Ectodermal cell (in vitro differentiated cells): ENCODE measurements around the gene TMEM171.

ENCODE experiments used
- H3K27ac ChIP-seq: 2 replicates; pipeline ENCODE4 v1.7.0; 2013; ENCODE audit warnings: mild to moderate bottlenecking, low read depth, low read length; ENCODE audit not compliant: insufficient read depth, poor library complexity, severe bottlenecking
- H3K27me3 ChIP-seq: 2 replicates; pipeline ENCODE4 v1.7.0; 2013; ENCODE audit warnings: mild to moderate bottlenecking, low read length; ENCODE audit not compliant: insufficient read depth, control insufficient read depth, poor library complexity, severe bottlenecking
- H3K36me3 ChIP-seq: one replicate; pipeline ENCODE4 v1.7.0; 2013; ENCODE audit warnings: low read length; ENCODE audit not compliant: control insufficient read depth, insufficient read depth
- H3K4me1 ChIP-seq: one replicate; pipeline ENCODE4 v1.7.0; 2013; ENCODE audit warnings: low read length; ENCODE audit not compliant: control insufficient read depth, insufficient read depth
- H3K4me3 ChIP-seq: 2 replicates; pipeline ENCODE4 v1.7.0; 2013; ENCODE audit warnings: low read depth, low read length, control low read depth; ENCODE audit not compliant: insufficient read depth
- H3K9me3 ChIP-seq: 2 replicates; pipeline ENCODE4 v1.7.0; 2013; ENCODE audit warnings: mild to moderate bottlenecking, low read length, moderate library complexity; ENCODE audit not compliant: control insufficient read depth
- WGBS, 2 experiments: methylation state at CpG; one replicate each; pipeline ENCODE4 v1.1.7; 2013; ENCODE audit warnings: missing lambda C conversion rate in 2 of 2; 5-methylcytosine and 5-hydroxymethylcytosine counted together

TMEM171 gene

DNA sequence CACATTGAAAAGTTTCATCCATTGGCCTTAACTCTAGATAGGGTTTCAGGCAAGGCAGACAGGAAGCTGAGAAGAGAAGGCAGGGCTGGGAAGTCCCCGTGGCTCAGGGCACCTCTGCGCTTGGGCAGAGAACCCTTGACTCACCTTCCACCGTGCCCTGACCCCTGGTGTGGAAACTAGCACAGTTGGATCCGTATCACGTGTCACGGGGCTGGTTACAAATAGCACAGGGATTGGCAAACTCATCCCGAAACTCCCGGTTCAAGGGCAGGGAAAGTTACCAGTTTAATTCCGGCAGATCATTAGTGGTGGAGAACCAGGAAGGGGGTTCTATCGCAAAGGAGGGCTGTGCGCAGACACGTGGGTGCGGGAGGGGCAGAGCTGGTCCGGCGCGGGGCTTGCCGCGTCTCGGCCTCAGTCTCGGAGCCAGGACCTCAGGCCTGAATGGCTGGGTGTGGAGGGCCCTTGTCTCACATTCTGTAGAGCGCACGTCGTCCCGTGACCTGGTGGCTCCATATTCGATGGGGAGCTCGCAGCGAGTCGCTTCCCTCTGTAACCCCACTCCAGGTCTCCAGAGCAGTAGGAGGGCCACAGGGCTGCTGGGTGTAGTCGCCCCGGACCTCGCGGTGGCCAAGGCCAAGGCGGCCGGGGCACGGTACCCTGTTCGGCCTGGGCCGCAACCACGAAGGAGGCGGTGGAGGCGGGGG is 771 bp upstream of the TMEM171 start:
- H3K27ac ChIP-seq: no peak overlapping the region
- H3K4me1 ChIP-seq: peaks cover 4% of the 10 kb centered on the region
- H3K9me3 ChIP-seq: no peaks in the 10 kb centered on the region
- WGBS, 2 experiments: 42 to 46% methylated on average over 40 of the region's 40 CpGs
- peaks cover 58% of the 10 kb centered on the region for H3K27me3 ChIP-seq
- H3K36me3 ChIP-seq: no peaks in the 10 kb centered on the region
- peak overlapping the region; percentile 43 for H3K4me3 ChIP-seq

DNA sequence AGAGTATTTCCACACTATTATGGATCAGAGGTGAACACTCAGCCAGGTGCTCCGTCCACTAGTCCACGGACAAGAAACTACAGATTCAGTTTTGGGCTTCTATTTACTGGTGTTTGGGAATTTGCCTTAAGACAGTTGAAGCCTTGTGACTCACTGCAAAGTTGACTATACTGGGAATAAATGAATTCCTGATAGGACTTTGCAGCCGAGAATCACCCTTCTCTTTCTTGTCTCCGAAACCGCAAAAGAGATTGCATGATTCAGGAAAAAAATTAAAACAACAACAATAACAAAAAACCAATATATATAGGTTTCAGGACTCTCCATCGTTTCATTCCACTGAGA is 716 bp downstream of the TMEM171 start:
- no peak overlapping the region for H3K27ac ChIP-seq
- peaks cover 58% of the 10 kb centered on the region for H3K27me3 ChIP-seq
- WGBS, 2 experiments: 42 to 43% methylated on average over 5 of the region's 6 CpGs
- peak overlapping the region; percentile 43 for H3K4me3 ChIP-seq
- H3K4me1 ChIP-seq: peaks cover 4% of the 10 kb centered on the region
- no peaks in the 10 kb centered on the region for H3K36me3 ChIP-seq
- H3K9me3 ChIP-seq: no peaks in the 10 kb centered on the region

DNA sequence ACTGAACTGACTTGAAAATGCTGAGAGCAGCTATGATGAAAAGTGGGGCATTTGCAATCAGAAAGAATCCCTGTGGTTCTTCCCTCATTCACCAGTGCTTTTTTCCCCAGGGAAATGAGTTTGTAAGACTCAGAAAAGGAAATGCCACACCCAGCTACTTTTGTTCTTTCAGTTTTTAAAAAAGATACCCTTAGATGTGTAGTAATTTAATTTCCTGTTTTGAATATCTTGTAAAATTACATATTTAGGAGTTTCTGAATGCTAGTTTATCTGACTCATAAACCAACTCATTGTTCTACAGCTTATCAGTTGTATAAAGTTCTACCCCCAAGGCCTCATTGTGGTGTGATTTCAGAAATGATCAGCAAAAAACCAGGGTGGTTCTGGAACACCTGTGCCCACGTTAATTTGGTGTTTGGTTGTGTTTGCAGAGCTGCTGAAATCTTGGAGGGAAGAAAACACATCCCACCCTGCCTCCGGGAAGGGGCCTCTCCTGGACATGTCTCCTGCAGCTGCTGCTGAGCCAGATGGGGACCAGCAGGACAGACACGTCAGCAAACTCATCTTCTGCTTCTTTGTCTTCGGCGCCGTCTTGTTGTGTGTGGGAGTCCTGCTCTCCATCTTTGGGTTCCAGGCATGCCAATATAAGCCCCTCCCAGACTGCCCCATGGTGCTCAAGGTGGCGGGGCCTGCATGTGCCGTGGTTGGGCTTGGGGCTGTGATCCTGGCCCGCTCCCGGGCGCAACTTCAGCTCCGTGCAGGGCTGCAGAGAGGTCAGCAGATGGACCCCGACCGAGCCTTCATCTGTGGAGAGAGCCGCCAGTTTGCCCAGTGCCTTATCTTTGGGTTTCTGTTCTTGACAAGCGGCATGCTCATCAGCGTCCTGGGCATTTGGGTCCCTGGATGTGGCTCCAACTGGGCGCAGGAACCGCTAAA is 2.8 kb downstream of the TMEM171 start:
- peaks cover 4% of the 10 kb centered on the region for H3K4me1 ChIP-seq
- H3K27ac ChIP-seq: no peak overlapping the region
- H3K36me3 ChIP-seq: no peaks in the 10 kb centered on the region
- peaks cover 56% of the 10 kb centered on the region for H3K27me3 ChIP-seq
- H3K9me3 ChIP-seq: no peaks in the 10 kb centered on the region
- 80% methylated on average over 19 of the region's 19 CpGs for WGBS, 2 experiments
- no peak overlapping the region for H3K4me3 ChIP-seq

DNA sequence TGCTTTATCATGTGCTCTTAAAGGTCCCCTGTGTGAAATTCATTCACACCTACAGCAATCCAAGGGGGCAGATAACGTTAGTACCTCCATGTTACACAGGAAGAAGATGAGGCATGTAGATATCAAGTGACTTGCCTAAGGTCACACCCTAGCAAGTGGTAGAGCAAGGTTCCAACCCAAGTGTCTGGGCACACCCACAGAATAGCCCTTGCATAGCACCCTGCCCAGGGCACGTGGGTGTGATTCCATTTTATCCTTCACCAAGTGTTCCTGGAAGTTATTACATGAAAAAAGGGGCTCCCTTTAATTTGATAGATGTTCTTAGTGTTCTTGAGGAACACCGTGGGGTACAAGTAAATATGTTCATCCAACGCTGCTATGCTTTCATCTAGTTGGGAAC is 4.9 kb downstream of the TMEM171 start:
- WGBS, 2 experiments: 96 to 97% methylated on average over 4 of the region's 4 CpGs
- Histone ChIP-seq H3K9me3 (no peaks in the 10 kb centered on the region), H3K4me1 (peaks cover 4% of the 10 kb centered on the region), H3K27ac (no peak overlapping the region), H3K36me3 (no peaks in the 10 kb centered on the region), H3K4me3 (no peak overlapping the region), H3K27me3 (peaks cover 34% of the 10 kb centered on the region)

DNA sequence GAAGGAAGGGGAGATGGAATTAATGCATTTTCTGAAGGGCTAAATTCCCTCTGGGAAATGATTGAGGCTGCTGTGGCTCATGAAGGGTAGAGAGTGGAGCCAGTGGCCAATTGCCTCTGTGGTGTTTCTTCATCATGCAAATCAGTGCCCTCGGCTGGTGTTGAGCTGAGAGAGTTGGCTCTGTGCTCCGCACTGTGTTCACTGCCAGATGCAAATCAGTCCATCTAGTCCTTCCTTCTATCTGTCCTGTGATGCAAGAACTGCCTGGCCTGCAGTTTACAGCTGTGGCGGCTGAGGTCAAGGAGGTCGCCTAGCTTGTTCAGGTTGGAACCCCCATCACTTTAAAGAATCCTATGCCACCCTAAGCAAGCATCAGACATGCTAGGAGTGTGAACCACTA is 6.0 kb downstream of the TMEM171 start:
- H3K9me3 ChIP-seq: no peaks in the 10 kb centered on the region
- H3K4me1 ChIP-seq: no peaks in the 10 kb centered on the region
- no peak overlapping the region for H3K4me3 ChIP-seq
- H3K36me3 ChIP-seq: no peaks in the 10 kb centered on the region
- 78 to 84% methylated on average over 4 of the region's 4 CpGs for WGBS, 2 experiments
- H3K27me3 ChIP-seq: peaks cover 23% of the 10 kb centered on the region
- H3K27ac ChIP-seq: no peak overlapping the region

DNA sequence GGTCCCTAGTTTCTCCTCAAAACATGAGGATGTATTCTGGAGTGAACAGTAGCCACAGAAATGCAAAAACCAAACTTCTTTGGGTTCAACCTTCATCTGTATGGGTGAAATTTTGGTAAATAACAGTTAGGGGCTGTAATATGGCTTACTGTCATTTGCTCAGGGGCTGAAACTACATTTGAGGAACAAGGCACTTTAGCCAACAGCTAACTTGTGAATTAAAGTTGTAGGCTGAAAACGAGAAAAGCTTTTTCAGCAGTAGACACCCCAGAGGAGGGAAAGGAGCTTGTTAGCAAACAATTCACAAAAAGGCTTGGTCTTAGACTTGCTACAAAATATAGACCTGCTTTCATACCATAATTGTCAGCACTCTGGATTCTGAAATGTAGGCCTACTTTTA is 6.6 kb downstream of the TMEM171 start:
- H3K4me1 ChIP-seq: no peaks in the 10 kb centered on the region
- WGBS, 2 experiments: 71 to 92% methylated on average over 1 of the region's 1 CpG
- no peaks in the 10 kb centered on the region for H3K36me3 ChIP-seq
- peaks cover 18% of the 10 kb centered on the region for H3K27me3 ChIP-seq
- no peak overlapping the region for H3K4me3 ChIP-seq
- H3K9me3 ChIP-seq: no peaks in the 10 kb centered on the region
- H3K27ac ChIP-seq: no peak overlapping the region

DNA sequence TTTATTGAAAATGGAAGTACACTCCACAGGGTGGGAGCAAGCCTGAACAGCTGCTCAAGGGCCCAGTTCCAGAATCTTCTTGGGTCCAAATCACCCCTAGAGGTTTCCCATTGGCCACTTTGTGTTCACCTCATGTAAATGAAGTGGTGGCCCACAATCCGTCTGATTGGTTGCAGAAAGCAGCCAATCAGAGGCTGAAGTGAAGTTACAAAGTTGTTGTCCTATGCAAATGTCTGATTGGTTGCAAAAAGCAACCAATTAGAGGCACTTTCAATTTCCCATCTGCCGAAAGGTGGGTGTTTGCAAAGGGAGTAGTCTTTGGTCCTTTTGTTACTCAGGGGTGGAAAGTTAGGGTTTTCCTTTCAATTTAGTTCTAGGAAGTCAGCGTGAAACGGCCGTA is 8.8 kb downstream of the TMEM171 start:
- no peak overlapping the region for H3K27ac ChIP-seq
- no peaks in the 10 kb centered on the region for H3K4me1 ChIP-seq
- 86 to 93% methylated on average over 5 of the region's 5 CpGs for WGBS, 2 experiments
- H3K9me3 ChIP-seq: no peaks in the 10 kb centered on the region
- H3K36me3 ChIP-seq: no peaks in the 10 kb centered on the region
- H3K27me3 ChIP-seq: no peaks in the 10 kb centered on the region
- no peak overlapping the region for H3K4me3 ChIP-seq

DNA sequence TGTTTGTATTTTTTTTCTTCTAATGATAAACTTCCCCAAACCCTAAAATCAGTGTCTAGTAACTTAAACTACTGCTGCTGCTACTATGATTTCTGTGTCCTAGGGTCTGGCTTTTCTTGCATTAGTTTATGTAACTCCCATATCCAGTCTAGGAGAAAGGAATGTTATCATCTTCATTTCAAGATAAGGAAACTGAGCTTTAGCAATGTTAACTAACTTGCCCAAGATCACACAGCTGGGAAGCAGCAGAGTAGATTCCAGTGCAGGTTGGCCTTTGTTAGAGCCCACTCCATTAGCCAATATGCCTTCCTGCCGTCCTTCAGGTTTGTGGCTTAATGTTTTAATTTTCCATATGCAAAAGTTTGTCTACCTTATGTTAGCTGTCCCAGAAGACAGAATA is 10.4 kb downstream of the TMEM171 start:
- no peak overlapping the region for H3K4me3 ChIP-seq
- H3K36me3 ChIP-seq: no peaks in the 10 kb centered on the region
- WGBS, 2 experiments: 56 to 67% methylated on average over 1 of the region's 1 CpG
- no peaks in the 10 kb centered on the region for H3K27me3 ChIP-seq
- H3K4me1 ChIP-seq: peaks cover under 1% of the 10 kb centered on the region
- H3K9me3 ChIP-seq: no peaks in the 10 kb centered on the region
- H3K27ac ChIP-seq: no peak overlapping the region

DNA sequence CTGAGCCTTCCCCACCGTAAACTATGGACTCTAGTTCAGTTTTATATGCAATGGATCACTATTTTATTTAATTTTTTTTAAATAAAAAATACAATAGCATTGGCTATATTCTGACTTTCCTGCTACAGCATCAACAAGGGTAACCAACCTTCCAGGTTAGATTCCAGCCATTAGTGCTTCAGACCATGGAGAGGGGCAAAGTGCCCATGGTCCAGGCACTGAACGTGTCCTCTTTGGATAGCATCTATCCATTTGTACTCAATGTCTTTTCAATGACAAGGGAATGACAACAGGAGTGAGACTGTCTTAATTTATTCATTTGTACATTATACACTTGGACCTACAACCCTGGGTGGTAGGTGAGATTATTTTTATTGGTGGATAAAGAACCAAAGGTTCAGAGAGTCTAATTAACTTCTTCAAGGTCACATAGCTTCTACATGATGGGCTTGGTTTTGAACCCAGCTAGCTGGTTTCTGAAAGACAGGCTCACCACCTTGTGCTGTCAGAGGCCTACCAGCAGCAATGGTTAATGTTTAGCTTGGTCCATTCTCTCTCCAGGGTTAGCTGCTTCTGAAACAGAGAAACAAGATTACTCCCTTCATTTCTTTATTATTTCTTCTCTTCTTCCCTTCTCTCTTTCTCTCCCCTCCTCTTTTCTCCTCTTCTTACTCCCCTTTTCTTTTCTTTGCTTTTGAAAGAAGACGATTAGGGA is 11.5 kb downstream of the TMEM171 start:
- WGBS, 2 experiments: 75 to 79% methylated on average over 2 of the region's 3 CpGs
- Histone ChIP-seq H3K27me3 (no peaks in the 10 kb centered on the region), H3K9me3 (no peaks in the 10 kb centered on the region), H3K4me1 (peaks cover 11% of the 10 kb centered on the region), H3K4me3 (no peak overlapping the region), H3K27ac (no peak overlapping the region), H3K36me3 (no peaks in the 10 kb centered on the region)

DNA sequence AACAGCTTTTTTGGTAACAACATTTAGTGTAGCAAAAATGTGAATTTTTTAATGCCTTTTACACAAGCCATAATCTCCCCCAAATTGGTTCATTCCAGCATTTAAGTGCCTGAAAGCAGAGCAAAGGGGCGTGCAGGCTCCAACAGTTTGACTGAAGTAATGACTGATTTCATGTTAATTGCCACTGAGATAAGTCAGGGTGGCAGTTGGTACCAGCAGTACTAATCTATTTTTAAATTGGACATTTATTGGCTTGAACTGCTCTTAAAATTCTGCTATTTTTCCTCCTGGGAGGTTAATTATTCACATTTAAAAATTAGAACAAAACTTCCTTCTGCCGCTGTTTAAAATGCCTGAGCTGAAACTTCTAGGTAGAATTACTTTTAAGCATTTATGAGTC is 12.4 kb downstream of the TMEM171 start:
- H3K4me3 ChIP-seq: no peak overlapping the region
- H3K27ac ChIP-seq: no peak overlapping the region
- H3K27me3 ChIP-seq: no peaks in the 10 kb centered on the region
- no peaks in the 10 kb centered on the region for H3K36me3 ChIP-seq
- WGBS, 2 experiments: 92 to 95% methylated on average over 1 to 2 of the region's 2 CpGs
- no peaks in the 10 kb centered on the region for H3K9me3 ChIP-seq
- H3K4me1 ChIP-seq: peaks cover 11% of the 10 kb centered on the region
